Mesenchymal stem cell (in vitro differentiated cells and primary cell): ENCODE data around the gene CSRP2.

Experiments used
- DNase-seq: peaks from one replicate; pipeline ENCODE4 v3.0.0-alpha.2; 2013
- H2AFZ ChIP-seq: one replicate; pipeline ENCODE4 v1.6.1; 2013; ENCODE audit warnings: low read depth, mild to moderate bottlenecking, control low read depth, inconsistent platforms, low read length, moderate library complexity
- H2AK5ac ChIP-seq: 2 replicates; pipeline ENCODE4 v1.6.1; 2013; ENCODE audit warnings: low read length, moderate library complexity, mild to moderate bottlenecking, inconsistent platforms; ENCODE audit not compliant: severe bottlenecking
- H2BK120ac ChIP-seq: one replicate; pipeline ENCODE4 v1.6.1; 2013; ENCODE audit warnings: low read depth, mild to moderate bottlenecking, inconsistent platforms, low read length, moderate library complexity
- H2BK12ac ChIP-seq, 2 experiments: one replicate each; pipeline ENCODE4 v1.6.1; 2013; ENCODE audit warnings: inconsistent platforms in 2 of 2, low read length in 2 of 2, mild to moderate bottlenecking in 2 of 2, moderate library complexity in 2 of 2, control low read depth in 1 of 2
- H2BK15ac ChIP-seq: one replicate; pipeline ENCODE4 v1.6.1; 2013; ENCODE audit warnings: mild to moderate bottlenecking, low read depth, inconsistent platforms; ENCODE audit not compliant: poor library complexity, severe bottlenecking
- H2BK5ac ChIP-seq: 2 replicates; pipeline ENCODE4 v1.6.1; 2013; ENCODE audit warnings: low read depth, mild to moderate bottlenecking, low read length, control low read depth, inconsistent platforms; ENCODE audit not compliant: poor library complexity, severe bottlenecking
- H3K14ac ChIP-seq, 2 experiments: one replicate each; pipeline ENCODE4 v1.6.1; 2013; ENCODE audit warnings: inconsistent platforms in 2 of 2, low read length in 2 of 2, control low read depth in 1 of 2, mild to moderate bottlenecking in 1 of 2, moderate library complexity in 1 of 2
- H3K18ac ChIP-seq, 2 experiments: one replicate each; pipeline ENCODE4 v1.6.1; 2013; ENCODE audit warnings: inconsistent platforms in 2 of 2, low read length in 2 of 2, control low read depth in 1 of 2, low read depth in 1 of 2, mild to moderate bottlenecking in 1 of 2
- H3K23ac ChIP-seq, 2 experiments: one replicate each; pipeline ENCODE4 v1.6.1; 2013; ENCODE audit warnings: inconsistent platforms in 2 of 2, low read length in 2 of 2, mild to moderate bottlenecking in 2 of 2, moderate library complexity in 2 of 2, control low read depth in 1 of 2
- H3K27ac ChIP-seq: 2 replicates; pipeline ENCODE4 v1.5.1; 2013; ENCODE audit warnings: mild to moderate bottlenecking, moderate library complexity, low read length, control low read depth, inconsistent platforms; ENCODE audit not compliant: poor library complexity, severe bottlenecking
- H3K27me3 ChIP-seq, 2 experiments: 2 replicates each; pipeline versions ENCODE4 v1.6.1 to v1.7.0; 2013; ENCODE audit warnings: low read length in 2 of 2, mild to moderate bottlenecking in 2 of 2, moderate library complexity in 2 of 2, control low read depth in 1 of 2, inconsistent platforms in 1 of 2; ENCODE audit not compliant: control insufficient read depth in 1 of 2, insufficient read depth in 1 of 2
- H3K36me3 ChIP-seq, 2 experiments: 2 replicates each; pipeline versions ENCODE4 v1.6.1 to v1.7.0; 2013; ENCODE audit warnings: low read length in 2 of 2, control low read depth in 1 of 2, inconsistent platforms in 1 of 2, low read depth in 1 of 2, mild to moderate bottlenecking in 1 of 2; ENCODE audit not compliant: insufficient read depth in 2 of 2, control insufficient read depth in 1 of 2
- H3K4ac ChIP-seq, 2 experiments: one replicate each; pipeline ENCODE4 v1.6.1; 2013; ENCODE audit warnings: inconsistent platforms in 2 of 2, low read length in 2 of 2, mild to moderate bottlenecking in 2 of 2, moderate library complexity in 2 of 2, control low read depth in 1 of 2, low read depth in 1 of 2
- H3K4me1 ChIP-seq: 2 replicates; pipeline ENCODE4 v1.6.1; 2013; ENCODE audit warnings: low read depth, low read length, control low read depth; ENCODE audit not compliant: control insufficient read depth, insufficient read depth
- H3K4me2 ChIP-seq: 2 replicates; pipeline ENCODE4 v1.6.1; 2013; ENCODE audit warnings: low read length, mild to moderate bottlenecking, inconsistent platforms; ENCODE audit not compliant: poor library complexity, severe bottlenecking
- H3K4me3 ChIP-seq, 2 experiments: 2 replicates each; pipeline versions ENCODE4 v1.5.1 to v1.7.0; 2013; ENCODE audit warnings: low read length in 2 of 2, mild to moderate bottlenecking in 2 of 2, control low read depth in 1 of 2, low read depth in 1 of 2; ENCODE audit not compliant: insufficient read depth in 1 of 2
- H3K79me1 ChIP-seq: replicated peaks from 2 replicates; pipeline ENCODE4 v1.6.1; 2013; ENCODE audit warnings: mild to moderate bottlenecking, control low read depth, low read length, inconsistent platforms; ENCODE audit not compliant: poor library complexity, severe bottlenecking
- H3K9ac ChIP-seq: 2 replicates; pipeline ENCODE4 v1.7.0; 2013; ENCODE audit warnings: mild to moderate bottlenecking, low read length, moderate library complexity
- H3K9me3 ChIP-seq: 2 replicates; pipeline ENCODE4 v1.7.0; 2013; ENCODE audit warnings: mild to moderate bottlenecking, low read length; ENCODE audit not compliant: control insufficient read depth
- H4K8ac ChIP-seq: one replicate; pipeline ENCODE4 v1.6.1; 2013; ENCODE audit warnings: inconsistent platforms, mild to moderate bottlenecking, low read length, moderate library complexity
- H4K91ac ChIP-seq: one replicate; pipeline ENCODE4 v1.6.1; 2013; ENCODE audit warnings: mild to moderate bottlenecking, low read length, inconsistent platforms
- WGBS: methylation state at CpG from one replicate; pipeline ENCODE4 v1.1.7; 2013; ENCODE audit warnings: mixed read lengths; 5-methylcytosine and 5-hydroxymethylcytosine counted together

CSRP2 gene

DNA sequence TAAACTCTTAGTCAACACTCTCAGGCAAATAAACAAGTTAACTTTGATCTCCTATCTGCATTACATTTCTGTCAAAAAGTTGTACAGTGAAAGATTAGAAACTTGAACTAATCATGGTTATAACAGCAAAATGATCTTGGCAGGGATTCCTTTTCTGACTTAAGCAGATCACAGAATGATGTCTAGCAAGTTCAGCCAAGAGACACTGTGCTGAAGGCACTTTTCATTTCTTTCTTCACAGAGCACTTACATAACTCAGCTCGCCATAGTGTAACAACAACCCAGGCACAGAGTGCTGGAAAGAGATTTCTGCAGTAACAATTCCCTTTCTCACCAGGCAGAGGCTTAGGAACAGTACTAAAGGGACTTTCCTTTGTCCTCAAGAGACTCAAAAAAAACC, 19.6 kb upstream of the CSRP2 start:
- H2AK5ac ChIP-seq = no peak overlapping the region
- no peak overlapping the region for H3K23ac ChIP-seq
- no peak overlapping the region for H3K9ac ChIP-seq
- H3K9me3 ChIP-seq = peaks cover 24% of the 10 kb centered on the region
- H2AFZ ChIP-seq = no peak overlapping the region
- no peak overlapping the region for H4K91ac ChIP-seq
- no peak overlapping the region for H3K18ac ChIP-seq
- no peak overlapping the region for H2BK12ac ChIP-seq
- H3K79me1 ChIP-seq = no peaks in the 10 kb centered on the region
- H3K27ac ChIP-seq = no peak overlapping the region
- no peak overlapping the region for H2BK5ac ChIP-seq
- no peak overlapping the region for H2BK120ac ChIP-seq
- H3K4ac ChIP-seq = no peak overlapping the region
- no peak overlapping the region for H4K8ac ChIP-seq
- no peak overlapping the region for H2BK15ac ChIP-seq
- no peak overlapping the region for H3K14ac ChIP-seq
- H3K4me2 ChIP-seq = no peak overlapping the region
- no peak for DNase-seq
- no peaks in the 10 kb centered on the region for H3K4me1 ChIP-seq
- H3K4me3 ChIP-seq = no peak overlapping the region
- no peaks in the 10 kb centered on the region for H3K36me3 ChIP-seq
- 95% methylated on average over 1 of the region's 1 CpG for WGBS
- no peaks in the 10 kb centered on the region for H3K27me3 ChIP-seq

- 88% methylated on average over 1 of the region's 1 CpG for WGBS
- H3K4me3 ChIP-seq = no peak overlapping the region
- H2AK5ac ChIP-seq = no peak overlapping the region
- no peak overlapping the region for H3K4me2 ChIP-seq
- no peak overlapping the region for H2BK120ac ChIP-seq
- H3K27me3 ChIP-seq = peaks cover 0 to 7% of the 10 kb centered on the region in 2 experiments
- H3K36me3 ChIP-seq = no peaks in the 10 kb centered on the region
- DNase-seq = no peak
- no peaks in the 10 kb centered on the region for H3K79me1 ChIP-seq
- H3K14ac ChIP-seq = no peak overlapping the region
- no peak overlapping the region for H3K4ac ChIP-seq
- H3K9me3 ChIP-seq = peaks cover 30% of the 10 kb centered on the region
- no peak overlapping the region for H2BK5ac ChIP-seq
- H2AFZ ChIP-seq = no peak overlapping the region
- H3K9ac ChIP-seq = no peak overlapping the region
- H3K4me1 ChIP-seq = no peaks in the 10 kb centered on the region
- no peak overlapping the region for H4K91ac ChIP-seq
- H4K8ac ChIP-seq = no peak overlapping the region
- H3K23ac ChIP-seq = no peak overlapping the region
- H3K18ac ChIP-seq = no peak overlapping the region
- H3K27ac ChIP-seq = no peak overlapping the region
- no peak overlapping the region for H2BK15ac ChIP-seq
- H2BK12ac ChIP-seq = no peak overlapping the region
Measured at GRCh38 chr12:76896274-76896673, 17.5 kb upstream of the CSRP2 start.

GRCh38 chr12:76895796-76896195, 17.0 kb upstream of the CSRP2 start:
- no peak overlapping the region for H3K14ac ChIP-seq
- H3K4me1 ChIP-seq = no peaks in the 10 kb centered on the region
- H2BK12ac ChIP-seq = no peak overlapping the region
- H3K27me3 ChIP-seq = peaks cover 0 to 7% of the 10 kb centered on the region in 2 experiments
- H3K4me2 ChIP-seq = no peak overlapping the region
- H3K27ac ChIP-seq = no peak overlapping the region
- no peak overlapping the region for H2AFZ ChIP-seq
- H3K4me3 ChIP-seq = no peak overlapping the region
- no peak overlapping the region for H2AK5ac ChIP-seq
- H3K79me1 ChIP-seq = no peaks in the 10 kb centered on the region
- no peak for DNase-seq
- H3K36me3 ChIP-seq = no peaks in the 10 kb centered on the region
- WGBS = 86% methylated on average over 3 of the region's 5 CpGs
- H3K9me3 ChIP-seq = peaks cover 30% of the 10 kb centered on the region
- H4K91ac ChIP-seq = no peak overlapping the region
- no peak overlapping the region for H2BK5ac ChIP-seq
- H3K18ac ChIP-seq = no peak overlapping the region
- H4K8ac ChIP-seq = no peak overlapping the region
- H2BK15ac ChIP-seq = no peak overlapping the region
- no peak overlapping the region for H3K4ac ChIP-seq
- no peak overlapping the region for H2BK120ac ChIP-seq
- no peak overlapping the region for H3K23ac ChIP-seq
- no peak overlapping the region for H3K9ac ChIP-seq

GRCh38 chr12:76891609-76892008, 12.8 kb upstream of the CSRP2 start:
- Histone ChIP-seq H3K4me2 (no peak overlapping the region), H2BK5ac (no peak overlapping the region), H3K36me3 (no peaks in the 10 kb centered on the region), H3K4me1 (no peaks in the 10 kb centered on the region), H4K91ac (no peak overlapping the region), H2AFZ (no peak overlapping the region), H3K27ac (no peak overlapping the region), H4K8ac (no peak overlapping the region), H2BK12ac (no peak overlapping the region), H3K79me1 (no peaks in the 10 kb centered on the region), H3K4me3 (no peak overlapping the region), H3K9ac (no peak overlapping the region), H2AK5ac (no peak overlapping the region), H3K14ac (no peak overlapping the region), H2BK15ac (no peak overlapping the region), H3K23ac (no peak overlapping the region), H2BK120ac (no peak overlapping the region), H3K27me3 (peaks cover 0 to 7% of the 10 kb centered on the region in 2 experiments), H3K9me3 (peaks cover 29% of the 10 kb centered on the region), H3K18ac (no peak overlapping the region), H3K4ac (no peak overlapping the region)
- DNase-seq = no peak
- 97% methylated on average over 2 of the region's 3 CpGs for WGBS
